Central memory CD4-positive, alpha-beta T cell (primary cell): ENCODE data around the gene GNG4.

Source experiments
- DNase-seq: peaks from one replicate; pipeline ENCODE4 v3.0.0; 2022

GNG4 gene

DNA sequence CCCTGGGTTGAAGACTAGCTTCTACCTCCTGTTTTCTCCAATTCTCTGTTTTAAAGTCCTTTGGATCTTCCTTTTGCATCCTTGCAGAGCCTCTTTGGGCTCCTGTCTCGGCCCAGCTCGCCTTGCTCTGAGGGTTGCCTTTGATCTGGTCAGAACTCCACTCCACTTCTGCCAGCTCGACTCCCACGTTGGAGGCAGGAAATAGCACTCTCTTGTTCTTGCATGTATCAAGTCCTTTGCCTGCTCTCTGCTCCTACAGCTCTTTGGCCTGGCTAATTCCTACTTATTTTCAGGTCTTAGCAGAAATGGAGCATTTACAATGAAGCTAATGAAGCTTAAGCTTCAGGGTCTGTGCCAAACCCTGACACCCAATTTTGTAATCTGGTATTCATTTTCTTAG is 124.3 kb downstream of the GNG4 start:
- no peak for DNase-seq

DNA sequence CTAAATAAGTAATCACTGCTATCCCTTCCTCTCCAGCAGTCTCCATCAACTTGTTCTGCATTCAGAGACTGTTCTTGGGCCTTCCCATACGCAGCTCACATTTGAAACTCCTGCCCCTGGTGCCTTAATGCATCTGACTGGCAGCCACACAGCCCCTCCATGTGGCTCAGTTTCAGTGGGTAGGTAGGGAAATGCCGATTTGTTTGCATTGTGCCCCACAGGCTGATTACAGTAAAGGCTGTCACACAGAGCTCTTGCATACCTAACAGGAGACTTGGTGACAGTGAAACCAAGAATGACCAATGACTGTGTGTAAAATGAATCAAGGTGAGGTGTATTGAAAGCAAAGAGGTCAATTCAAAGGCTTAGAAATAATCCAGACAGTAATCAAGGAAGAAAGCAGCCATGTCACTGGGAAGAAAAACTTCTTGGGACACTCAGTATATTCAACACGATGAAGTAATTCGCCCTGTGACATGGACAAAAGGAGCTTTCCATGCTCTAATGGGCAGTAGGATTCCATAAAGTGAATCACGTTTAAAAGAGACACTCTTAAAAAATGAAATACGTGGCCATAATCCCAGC is 132.6 kb downstream of the GNG4 start:
- DNase-seq = no peak

DNA sequence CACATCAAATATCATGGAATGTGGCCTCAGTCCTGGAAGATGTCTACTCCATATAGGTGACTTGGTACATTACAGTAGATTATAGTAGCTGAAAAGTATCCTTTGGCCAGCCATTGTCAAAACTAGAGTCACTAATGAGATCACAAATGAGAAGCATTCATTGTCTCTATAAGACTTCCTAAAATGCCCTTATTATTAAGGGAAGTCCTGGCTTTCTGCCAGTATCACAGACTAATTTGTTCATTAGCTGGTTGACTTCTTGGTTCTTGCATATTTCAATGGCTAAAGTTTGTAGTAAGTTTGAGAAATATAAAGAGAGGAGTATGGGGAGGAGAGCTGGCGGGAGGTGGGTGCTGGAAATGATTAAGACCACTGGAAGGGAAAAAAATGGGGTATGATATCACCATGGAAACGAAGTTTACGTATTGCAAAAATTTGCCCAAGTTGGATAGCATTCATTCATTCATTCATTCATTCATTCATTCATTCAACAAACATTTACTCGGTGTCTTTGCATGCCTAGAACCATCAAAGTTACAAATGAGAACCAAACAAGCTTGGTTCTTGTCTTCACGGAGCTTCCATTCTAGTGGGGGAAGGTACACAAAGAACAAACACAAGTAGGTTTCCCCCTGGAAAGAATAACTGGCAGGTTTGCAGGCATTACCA is 133.6 kb downstream of the GNG4 start:
- no peak for DNase-seq

DNA sequence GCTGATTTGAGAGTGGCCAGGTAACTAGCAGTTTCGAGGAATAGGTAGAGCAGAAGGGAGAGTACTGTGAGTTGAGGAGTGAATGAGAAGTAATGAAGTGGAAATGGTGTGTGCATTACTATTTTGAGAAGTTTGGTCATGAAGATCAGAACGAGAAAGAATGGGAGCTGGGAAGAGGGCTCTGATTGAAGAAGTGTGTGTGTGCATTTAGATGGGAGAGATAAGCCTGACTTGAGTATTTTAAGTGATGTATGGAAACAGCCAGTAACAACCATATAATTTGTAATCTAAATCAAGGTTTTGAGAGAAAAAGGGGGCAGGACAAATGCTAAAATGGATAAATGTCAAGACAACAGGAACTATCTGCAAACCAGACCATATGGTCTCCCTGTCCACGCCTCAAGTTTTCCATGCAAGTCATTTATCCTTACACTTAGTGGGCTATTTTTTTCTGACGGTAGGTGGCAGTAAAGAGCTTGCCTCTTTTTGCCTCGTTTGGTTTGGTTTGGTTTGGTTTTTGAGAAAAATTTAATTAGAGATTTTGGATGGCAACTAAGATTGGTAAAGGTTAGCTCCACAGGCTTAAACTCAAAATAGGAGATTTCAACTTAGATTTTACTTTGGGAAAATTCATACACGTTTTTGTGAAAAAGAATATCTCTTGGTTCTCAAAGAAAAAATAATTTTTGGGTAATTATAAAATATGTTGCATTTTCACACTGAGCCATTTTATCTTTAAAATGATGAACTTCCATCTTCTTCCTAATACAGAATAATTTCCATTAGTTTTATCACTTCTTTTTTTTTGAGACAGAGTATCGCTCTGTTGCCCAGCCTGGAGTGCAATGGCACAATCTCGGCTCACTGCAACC is 135.9 kb downstream of the GNG4 start:
- peak; percentile 54 for DNase-seq

DNA sequence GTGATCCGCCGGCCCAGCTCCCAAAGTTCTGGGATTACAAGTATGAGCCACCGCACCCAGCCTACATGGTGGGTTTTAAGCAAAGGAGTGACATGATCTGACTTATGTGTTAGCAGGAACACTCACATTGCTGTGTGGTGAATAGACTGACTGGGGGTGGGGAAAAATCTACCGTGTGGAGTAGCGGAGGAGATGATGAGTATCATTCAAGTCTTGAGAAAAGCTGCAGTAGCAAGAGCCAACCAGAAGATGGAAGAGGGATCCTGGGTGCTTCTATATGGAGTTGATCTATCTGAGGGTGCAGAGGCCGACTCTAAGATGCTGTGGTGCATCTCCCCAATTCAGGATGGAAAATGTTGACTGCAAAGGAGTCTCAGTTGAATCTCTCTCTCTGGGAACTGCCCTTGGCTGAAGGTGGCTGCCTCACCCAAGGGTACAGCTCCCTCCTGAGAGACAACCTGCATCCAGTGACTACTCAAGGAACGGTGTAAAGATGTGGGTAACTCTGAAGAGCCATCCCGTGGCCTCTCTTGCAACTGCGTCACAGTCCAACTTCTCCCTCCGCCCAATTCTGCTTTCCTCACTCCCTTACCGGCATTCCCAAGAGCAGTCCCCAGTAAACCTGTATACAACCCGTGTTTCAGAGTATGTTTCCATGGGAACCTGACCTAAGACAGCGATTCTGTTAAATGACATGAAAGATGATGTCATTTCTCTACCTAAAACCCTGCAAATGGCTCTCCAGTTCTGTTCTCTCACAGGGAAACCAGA is 137.9 kb downstream of the GNG4 start:
- DNase-seq = no peak

DNA sequence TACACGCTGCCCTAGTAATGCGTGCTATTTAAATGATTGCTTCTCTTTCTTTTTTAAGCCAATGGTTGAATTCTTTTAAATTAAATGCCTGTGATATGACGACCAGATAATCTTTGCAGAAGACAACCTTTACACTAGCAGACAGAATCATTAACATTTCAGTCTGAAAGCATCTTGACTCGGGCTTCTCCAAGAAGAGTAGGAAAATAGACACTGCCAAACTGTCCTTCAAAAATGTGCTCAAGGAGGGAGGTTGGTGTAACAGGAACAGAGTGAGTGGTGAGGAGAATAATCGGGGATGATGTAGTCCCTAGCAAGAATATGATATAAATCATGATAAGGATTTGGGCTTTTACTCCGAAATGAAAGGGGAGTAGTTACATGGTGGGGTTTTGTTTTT is 138.8 kb downstream of the GNG4 start:
- no peak for DNase-seq

DNA sequence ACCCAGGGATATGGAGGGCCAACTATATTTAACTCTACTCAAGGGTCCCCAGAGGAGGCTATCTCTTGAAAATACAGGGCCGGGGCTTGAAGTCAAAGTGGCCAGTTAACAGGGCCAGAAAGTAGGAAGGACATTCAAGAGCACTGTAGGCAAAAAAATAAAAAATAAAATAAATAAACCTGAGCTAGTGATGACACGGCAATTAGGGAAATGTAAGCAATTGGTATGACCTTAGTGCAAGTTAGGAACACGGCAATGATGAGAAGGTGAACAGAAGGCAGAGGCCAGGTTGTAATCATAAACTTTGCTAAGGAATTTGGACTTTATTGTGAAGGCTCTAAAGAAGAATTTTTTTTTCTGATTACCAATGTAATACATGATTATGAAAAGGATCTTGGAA is 142.0 kb downstream of the GNG4 start:
- no peak for DNase-seq

DNA sequence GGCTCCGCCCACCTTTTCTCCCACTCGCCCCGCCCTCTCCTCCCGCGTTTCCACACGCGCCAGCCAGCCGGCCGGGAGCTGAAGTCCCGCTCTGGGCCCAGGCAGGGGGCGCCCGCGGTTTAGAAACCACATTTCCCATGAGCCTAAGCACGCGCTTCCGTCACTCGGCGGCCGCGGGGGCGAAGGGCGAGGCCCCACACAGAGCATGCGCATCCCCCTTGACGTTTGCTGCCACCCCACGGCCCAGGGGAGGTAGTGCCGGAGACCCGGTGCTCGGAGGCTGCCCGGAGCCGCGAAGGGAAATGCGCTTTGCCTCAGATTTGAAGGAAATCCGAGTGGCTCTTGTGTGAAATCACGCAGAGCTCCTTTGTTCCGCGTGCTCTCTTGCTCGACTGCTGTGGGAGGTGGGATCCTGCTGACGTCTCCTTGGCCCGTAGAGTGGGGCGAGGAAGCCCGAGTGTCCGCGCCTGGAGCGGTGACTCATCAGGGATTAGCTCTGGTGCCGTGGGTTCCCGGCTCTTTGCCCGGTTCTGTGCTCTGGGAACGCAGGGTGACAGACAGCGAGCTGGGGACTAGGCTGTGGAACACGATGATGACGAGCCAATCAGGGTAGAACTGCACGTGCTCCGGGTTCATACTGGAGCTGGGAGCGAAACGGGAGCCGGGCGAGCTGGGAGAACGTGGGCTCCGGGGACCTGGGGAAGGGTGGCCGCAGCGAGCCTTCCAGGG is 144.9 kb downstream of the GNG4 start:
- DNase-seq = peak; percentile 99

DNA sequence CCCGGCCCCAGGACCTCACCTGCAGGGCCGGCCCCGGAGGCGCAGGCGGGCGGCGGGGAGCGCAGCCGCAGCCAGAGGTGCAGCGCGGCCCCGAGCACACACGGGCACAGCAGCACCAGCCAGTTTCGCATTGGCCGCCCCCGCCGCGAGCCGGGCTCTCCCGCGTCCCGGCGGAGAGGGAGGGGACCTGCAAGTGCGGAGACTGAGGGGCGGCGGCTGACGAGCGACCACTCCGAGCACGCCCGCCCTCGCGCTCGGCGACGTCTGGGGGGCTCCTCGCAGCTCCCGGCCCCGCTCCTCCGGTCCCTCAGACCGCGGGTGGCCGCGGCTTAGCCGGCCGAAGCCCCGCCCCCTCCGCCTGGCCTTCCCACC is 145.5 kb downstream of the GNG4 start, which contains the start of gene B3GALNT2:
TSS of gene B3GALNT2 (minus strand) at position 331 of the 372 bp plus-strand sequence. CDS start at position 131, 200 bp downstream.
- DNase-seq = no peak

DNA sequence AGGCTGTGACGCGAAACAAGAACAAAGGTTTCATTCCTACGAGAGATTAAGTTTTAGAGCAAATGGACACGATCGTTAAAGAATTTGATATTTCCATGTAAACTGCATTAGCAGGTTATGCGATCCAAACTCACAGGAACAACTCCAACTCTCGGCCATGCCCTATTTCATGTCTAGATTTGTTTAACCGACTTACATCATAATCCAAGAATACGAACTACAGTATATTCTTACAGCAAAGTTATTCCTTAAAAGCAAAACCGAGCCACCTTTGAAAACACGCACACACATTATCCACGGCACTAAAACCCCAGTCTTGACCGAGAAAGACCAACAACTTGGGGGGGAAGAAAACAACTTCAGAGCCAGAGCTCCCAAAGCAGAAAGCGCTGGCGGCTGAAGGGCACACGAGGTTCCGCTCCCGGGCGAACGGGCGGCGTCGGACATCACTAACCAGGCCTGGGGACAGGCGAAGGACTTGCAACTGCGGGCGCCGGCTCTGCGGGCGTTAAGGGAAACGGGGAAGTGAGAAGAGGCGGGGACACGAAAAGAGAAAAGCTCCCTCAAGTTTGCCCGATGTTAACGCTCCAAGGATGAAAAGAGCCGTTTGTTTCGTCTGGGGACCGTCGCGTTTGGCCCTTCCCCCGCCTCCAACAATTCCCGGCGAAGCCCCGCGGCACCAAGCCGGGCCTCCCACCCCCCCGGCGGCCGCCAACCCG is 146.0 kb downstream of the GNG4 start:
- DNase-seq = no peak

DNA sequence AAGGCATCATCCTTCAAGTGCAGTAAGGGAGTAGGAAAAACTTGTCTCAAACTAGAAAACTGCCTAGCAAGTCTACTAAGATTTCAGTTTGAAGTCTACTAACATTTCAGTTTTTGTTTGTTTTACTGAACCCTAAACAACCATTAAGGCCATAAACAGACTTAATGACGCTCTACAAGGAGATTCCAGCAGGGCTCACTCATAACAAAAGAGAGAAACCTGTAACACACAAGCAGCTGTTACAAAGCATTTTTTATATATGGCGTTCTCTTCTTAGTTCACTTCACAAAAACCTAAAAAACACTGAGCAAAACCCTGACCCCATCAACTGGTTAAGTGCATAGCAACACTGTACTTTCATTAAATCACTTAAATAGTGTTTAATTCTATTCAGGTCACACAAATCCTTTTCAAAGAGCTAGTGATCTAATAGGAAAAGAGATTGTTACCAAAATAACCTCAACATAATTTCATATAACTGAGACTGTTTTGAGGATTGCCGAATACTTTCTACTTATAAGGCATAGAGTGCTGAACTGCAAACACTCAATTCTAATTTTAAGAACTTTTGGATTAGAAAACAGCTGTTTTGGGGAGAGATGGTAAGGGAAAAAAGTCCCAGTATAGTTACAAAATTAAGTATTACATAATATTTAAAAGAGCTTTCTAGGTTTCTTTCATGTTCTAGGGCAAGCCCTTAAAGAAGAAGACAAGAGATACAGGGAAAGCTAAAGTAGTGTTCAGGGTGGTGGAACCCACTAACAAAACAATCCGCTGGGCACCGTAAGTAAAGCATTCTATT is 146.8 kb downstream of the GNG4 start:
- DNase-seq = no peak

DNA sequence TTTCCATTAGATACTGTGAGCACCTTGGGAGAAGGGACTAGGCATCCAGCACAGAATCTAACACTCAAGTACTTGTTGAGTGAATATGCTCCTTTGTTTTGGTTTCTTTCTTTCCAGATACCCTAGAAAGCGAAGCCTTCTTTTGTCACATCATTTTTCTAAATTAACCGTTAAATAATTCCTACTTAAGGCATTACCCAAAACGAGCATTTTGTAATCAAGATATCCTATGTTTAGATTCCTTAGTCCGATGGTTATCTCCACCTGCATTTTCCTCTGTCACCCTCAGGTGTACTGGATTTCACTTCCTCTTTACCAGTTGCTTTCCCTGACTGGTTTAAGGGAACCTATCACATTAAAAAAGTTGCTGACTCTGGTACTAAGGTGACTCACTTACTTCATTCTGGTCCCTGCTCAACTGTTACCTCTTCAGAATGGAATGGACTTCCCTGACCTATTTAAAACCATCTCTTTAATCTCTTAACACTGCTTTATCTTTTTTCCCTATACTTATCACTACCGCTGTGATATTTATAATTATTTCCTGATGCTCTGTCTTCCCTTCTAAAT is 148.5 kb downstream of the GNG4 start:
- no peak for DNase-seq
